GM18868 (cell line): ENCODE results near the gene DNAJC11.
"Not testable (repeated sequence)": the region's sequence is repeated elsewhere in the genome, so short reads cannot be mapped to it uniquely, and the experiment has no call there.

ENCODE experiments used
- ATAC-seq: cut with Tn5 transposase; IDR thresholded peaks from one replicate; pipeline ENCODE4 v1.9.1; 2021; ENCODE audit warnings: mild to moderate bottlenecking, moderate library complexity; ENCODE audit not compliant: unreplicated experiment

Gene DNAJC11

GRCh38 chr1:6601923-6602668, 99.5 kb downstream of the DNAJC11 start:
- peak; percentile 3 for ATAC-seq

- ATAC-seq, result peak; percentile 35
Observed at GRCh38 chr1:6601049-6601922, 100.3 kb downstream of the DNAJC11 start.

- ATAC-seq, result no peak
Observed at GRCh38 chr1:6600410-6601048, 101.1 kb downstream of the DNAJC11 start.

- ATAC-seq, result not testable (repeated sequence)
Observed at GRCh38 chr1:6599991-6600390, 101.6 kb downstream of the DNAJC11 start.

GRCh38 chr1:6599141-6599975, 102.3 kb downstream of the DNAJC11 start:
- no peak for ATAC-seq

GRCh38 chr1:6597777-6598131, 103.9 kb downstream of the DNAJC11 start:
- ATAC-seq, result no peak

GRCh38 chr1:6596886-6597776, 104.5 kb downstream of the DNAJC11 start:
- ATAC-seq, result no peak

- ATAC-seq, result no peak
Observed at GRCh38 chr1:6596351-6596750, 105.3 kb downstream of the DNAJC11 start.

GRCh38 chr1:6594977-6595740, 106.5 kb downstream of the DNAJC11 start:
- ATAC-seq, result no peak

GRCh38 chr1:6593810-6594209, 107.8 kb downstream of the DNAJC11 start:
- ATAC-seq, result no peak

- no peak for ATAC-seq
Observed at GRCh38 chr1:6592865-6593593, 108.6 kb downstream of the DNAJC11 start.

- no peak for ATAC-seq
Observed at GRCh38 chr1:6592441-6592840, 109.2 kb downstream of the DNAJC11 start.

GRCh38 chr1:6591644-6592043, 110.0 kb downstream of the DNAJC11 start:
- ATAC-seq, result no peak

GRCh38 chr1:6591222-6591621, 110.4 kb downstream of the DNAJC11 start:
- ATAC-seq, result no peak

- no peak for ATAC-seq
Observed at GRCh38 chr1:6590046-6590445, 111.6 kb downstream of the DNAJC11 start.

GRCh38 chr1:6588893-6589520, 112.6 kb downstream of the DNAJC11 start:
- no peak for ATAC-seq

GRCh38 chr1:6588128-6588892, 113.3 kb downstream of the DNAJC11 start:
- no peak for ATAC-seq
